WTC11 (cell line): Measurements from ENCODE around the gene RBPJ. TPM values are rescaled to one million over a fixed set of nuclear protein-coding genes. Genes with fewer than 3 reads are reported as not detected.

Experiments
- CBFB ChIP-seq: sonication (generic); formaldehyde crosslinking; IDR thresholded peaks from 2 replicates; pipeline ENCODE4 v1.8.1; 2022; ENCODE audit warnings: mild to moderate bottlenecking, low read depth, missing genetic modification reagents
- E2F5 ChIP-seq: sonication (generic); formaldehyde crosslinking; IDR thresholded peaks from 2 replicates; pipeline ENCODE4 v1.8.1; 2022; ENCODE audit warnings: mild to moderate bottlenecking, moderate library complexity, missing genetic modification reagents
- EMX1 ChIP-seq: fragments of 250-450 bp; sonication (Bioruptor Pico); IDR thresholded peaks from 2 replicates; pipeline ENCODE4 v1.8.0; 2021; ENCODE audit warnings: mild to moderate bottlenecking
- FOXJ3 ChIP-seq: sonication (generic); formaldehyde crosslinking; IDR thresholded peaks from 2 replicates; pipeline ENCODE4 v1.9.0; 2021; ENCODE audit warnings: missing genetic modification reagents, mild to moderate bottlenecking, borderline replicate concordance
- FOXP4 ChIP-seq: sonication (generic); formaldehyde crosslinking; IDR thresholded peaks from 2 replicates; pipeline ENCODE4 v1.8.0; 2022; ENCODE audit warnings: mild to moderate bottlenecking, missing genetic modification reagents
- JAZF1 ChIP-seq: fragments of 250-450 bp; sonication (Bioruptor Pico); IDR thresholded peaks from 2 replicates; pipeline ENCODE4 v1.9.0; 2021; ENCODE audit warnings: moderate library complexity, mild to moderate bottlenecking, inconsistent platforms
- KAT7 ChIP-seq: sonication (generic); formaldehyde crosslinking; IDR thresholded peaks from 2 replicates; pipeline ENCODE4 v1.8.1; 2023; ENCODE audit warnings: missing genetic modification reagents, mild to moderate bottlenecking, borderline replicate concordance
- NR3C1 ChIP-seq: sonication (generic); formaldehyde crosslinking; conservative IDR thresholded peaks from 2 replicates; pipeline ENCODE4 v1.8.1; 2023; ENCODE audit warnings: low read depth, mild to moderate bottlenecking, missing genetic modification reagents
- RELA ChIP-seq: sonication (generic); formaldehyde crosslinking; IDR thresholded peaks from 2 replicates; pipeline ENCODE4 v1.8.1; 2022; ENCODE audit warnings: missing genetic modification reagents, mild to moderate bottlenecking, borderline replicate concordance
- SOX15 ChIP-seq: fragments of 250-450 bp; sonication (Bioruptor Pico); IDR thresholded peaks from 2 replicates; pipeline ENCODE4 v1.9.0; 2021; ENCODE audit warnings: mild to moderate bottlenecking
- SP1 ChIP-seq: sonication (generic); formaldehyde crosslinking; conservative IDR thresholded peaks from 2 replicates; pipeline ENCODE4 v1.8.1; 2022; ENCODE audit warnings: missing genetic modification reagents
- TEAD1 ChIP-seq: sonication (generic); formaldehyde crosslinking; IDR thresholded peaks from 2 replicates; pipeline ENCODE4 v1.8.0; 2022; ENCODE audit warnings: mild to moderate bottlenecking, missing genetic modification reagents
- TP53 ChIP-seq: sonication (generic); formaldehyde crosslinking; IDR thresholded peaks from 2 replicates; pipeline ENCODE4 v1.8.1; 2023; ENCODE audit warnings: mild to moderate bottlenecking, missing genetic modification reagents
- ZNF263 ChIP-seq: sonication (generic); formaldehyde crosslinking; IDR thresholded peaks from 2 replicates; pipeline ENCODE4 v1.8.1; 2022; ENCODE audit warnings: low read depth, mild to moderate bottlenecking, moderate library complexity, missing genetic modification reagents
- ZNF396 ChIP-seq: fragments of 250-450 bp; sonication (Bioruptor Pico); IDR thresholded peaks from 2 replicates; pipeline ENCODE4 v1.8.0; 2021; ENCODE audit warnings: mild to moderate bottlenecking, moderate library complexity, borderline replicate concordance
- total RNA-seq: library from RNA; stranded (reverse); gene quantifications from 3 replicates; pipeline ENCODE4 v1.2.3, GENCODE V29; 2021
- TF ChIP-seq, protein P1 (sequence below): sonication (generic); formaldehyde crosslinking; IDR thresholded peaks from 2 replicates; pipeline ENCODE4 v1.8.0; 2023; ENCODE audit warnings: mild to moderate bottlenecking, missing genetic modification reagents
- TF ChIP-seq, protein P2 (sequence below): sonication (generic); formaldehyde crosslinking; IDR thresholded peaks from 2 replicates; pipeline ENCODE4 v1.8.0; 2022; ENCODE audit warnings: missing genetic modification reagents
- TF ChIP-seq, protein P3 (sequence below): sonication (generic); formaldehyde crosslinking; IDR thresholded peaks from 2 replicates; pipeline ENCODE4 v1.8.1; 2023; ENCODE audit warnings: mild to moderate bottlenecking, missing genetic modification reagents
- TF ChIP-seq, protein P4 (sequence below): sonication (generic); formaldehyde crosslinking; IDR thresholded peaks from 2 replicates; pipeline ENCODE4 v1.8.0; 2022; ENCODE audit warnings: mild to moderate bottlenecking, missing genetic modification reagents
- TF ChIP-seq, protein P5 (sequence below): sonication (generic); formaldehyde crosslinking; IDR thresholded peaks from 2 replicates; pipeline ENCODE4 v1.8.1; 2022; ENCODE audit warnings: low read depth, mild to moderate bottlenecking, moderate library complexity, missing genetic modification reagents, borderline replicate concordance
- TF ChIP-seq, protein P6 (sequence below): fragments of 250-450 bp; sonication (Bioruptor Pico); IDR thresholded peaks from 2 replicates; pipeline ENCODE4 v1.8.0; 2021; ENCODE audit warnings: mild to moderate bottlenecking
- TF ChIP-seq, protein P7 (sequence below): fragments of 200-600 bp; IDR thresholded peaks from 2 replicates; pipeline ENCODE4 v1.8.0; 2022; ENCODE audit warnings: antibody characterized with exemption

The RBPJ gene
- total RNA-seq, 1 experiment from 2014 or later: 163 TPM

- TF ChIP-seq FOXP4 (CRISPR knock-in tag) (no peak), EMX1 (CRISPR knock-in tag) (no peak), FOXJ3 (CRISPR knock-in tag) (no peak), NR3C1 (CRISPR knock-in tag) (no peak), RELA (CRISPR knock-in tag) (no peak), TP53 (CRISPR knock-in tag) (no peak), E2F5 (peak; percentile 66), SP1 (CRISPR knock-in tag) (peak; percentile 79), CBFB (CRISPR knock-in tag) (no peak), KAT7 (CRISPR knock-in tag) (no peak), ZNF263 (CRISPR knock-in tag) (no peak), ZNF396 (no peak), JAZF1 (CRISPR knock-in tag) (no peak), SOX15 (CRISPR knock-in tag) (no peak), TEAD1 (CRISPR knock-in tag) (peak; percentile 34; the same call in 1 of the 2 replicates)
- TF ChIP-seq, protein P1, sequence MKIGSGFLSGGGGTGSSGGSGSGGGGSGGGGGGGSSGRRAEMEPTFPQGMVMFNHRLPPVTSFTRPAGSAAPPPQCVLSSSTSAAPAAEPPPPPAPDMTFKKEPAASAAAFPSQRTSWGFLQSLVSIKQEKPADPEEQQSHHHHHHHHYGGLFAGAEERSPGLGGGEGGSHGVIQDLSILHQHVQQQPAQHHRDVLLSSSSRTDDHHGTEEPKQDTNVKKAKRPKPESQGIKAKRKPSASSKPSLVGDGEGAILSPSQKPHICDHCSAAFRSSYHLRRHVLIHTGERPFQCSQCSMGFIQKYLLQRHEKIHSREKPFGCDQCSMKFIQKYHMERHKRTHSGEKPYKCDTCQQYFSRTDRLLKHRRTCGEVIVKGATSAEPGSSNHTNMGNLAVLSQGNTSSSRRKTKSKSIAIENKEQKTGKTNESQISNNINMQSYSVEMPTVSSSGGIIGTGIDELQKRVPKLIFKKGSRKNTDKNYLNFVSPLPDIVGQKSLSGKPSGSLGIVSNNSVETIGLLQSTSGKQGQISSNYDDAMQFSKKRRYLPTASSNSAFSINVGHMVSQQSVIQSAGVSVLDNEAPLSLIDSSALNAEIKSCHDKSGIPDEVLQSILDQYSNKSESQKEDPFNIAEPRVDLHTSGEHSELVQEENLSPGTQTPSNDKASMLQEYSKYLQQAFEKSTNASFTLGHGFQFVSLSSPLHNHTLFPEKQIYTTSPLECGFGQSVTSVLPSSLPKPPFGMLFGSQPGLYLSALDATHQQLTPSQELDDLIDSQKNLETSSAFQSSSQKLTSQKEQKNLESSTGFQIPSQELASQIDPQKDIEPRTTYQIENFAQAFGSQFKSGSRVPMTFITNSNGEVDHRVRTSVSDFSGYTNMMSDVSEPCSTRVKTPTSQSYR: no peak
- TF ChIP-seq, protein P2, sequence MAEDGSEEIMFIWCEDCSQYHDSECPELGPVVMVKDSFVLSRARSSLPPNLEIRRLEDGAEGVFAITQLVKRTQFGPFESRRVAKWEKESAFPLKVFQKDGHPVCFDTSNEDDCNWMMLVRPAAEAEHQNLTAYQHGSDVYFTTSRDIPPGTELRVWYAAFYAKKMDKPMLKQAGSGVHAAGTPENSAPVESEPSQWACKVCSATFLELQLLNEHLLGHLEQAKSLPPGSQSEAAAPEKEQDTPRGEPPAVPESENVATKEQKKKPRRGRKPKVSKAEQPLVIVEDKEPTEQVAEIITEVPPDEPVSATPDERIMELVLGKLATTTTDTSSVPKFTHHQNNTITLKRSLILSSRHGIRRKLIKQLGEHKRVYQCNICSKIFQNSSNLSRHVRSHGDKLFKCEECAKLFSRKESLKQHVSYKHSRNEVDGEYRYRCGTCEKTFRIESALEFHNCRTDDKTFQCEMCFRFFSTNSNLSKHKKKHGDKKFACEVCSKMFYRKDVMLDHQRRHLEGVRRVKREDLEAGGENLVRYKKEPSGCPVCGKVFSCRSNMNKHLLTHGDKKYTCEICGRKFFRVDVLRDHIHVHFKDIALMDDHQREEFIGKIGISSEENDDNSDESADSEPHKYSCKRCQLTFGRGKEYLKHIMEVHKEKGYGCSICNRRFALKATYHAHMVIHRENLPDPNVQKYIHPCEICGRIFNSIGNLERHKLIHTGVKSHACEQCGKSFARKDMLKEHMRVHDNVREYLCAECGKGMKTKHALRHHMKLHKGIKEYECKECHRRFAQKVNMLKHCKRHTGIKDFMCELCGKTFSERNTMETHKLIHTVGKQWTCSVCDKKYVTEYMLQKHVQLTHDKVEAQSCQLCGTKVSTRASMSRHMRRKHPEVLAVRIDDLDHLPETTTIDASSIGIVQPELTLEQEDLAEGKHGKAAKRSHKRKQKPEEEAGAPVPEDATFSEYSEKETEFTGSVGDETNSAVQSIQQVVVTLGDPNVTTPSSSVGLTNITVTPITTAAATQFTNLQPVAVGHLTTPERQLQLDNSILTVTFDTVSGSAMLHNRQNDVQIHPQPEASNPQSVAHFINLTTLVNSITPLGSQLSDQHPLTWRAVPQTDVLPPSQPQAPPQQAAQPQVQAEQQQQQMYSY (CRISPR knock-in tag): peak; percentile 98
- TF ChIP-seq, protein P3, sequence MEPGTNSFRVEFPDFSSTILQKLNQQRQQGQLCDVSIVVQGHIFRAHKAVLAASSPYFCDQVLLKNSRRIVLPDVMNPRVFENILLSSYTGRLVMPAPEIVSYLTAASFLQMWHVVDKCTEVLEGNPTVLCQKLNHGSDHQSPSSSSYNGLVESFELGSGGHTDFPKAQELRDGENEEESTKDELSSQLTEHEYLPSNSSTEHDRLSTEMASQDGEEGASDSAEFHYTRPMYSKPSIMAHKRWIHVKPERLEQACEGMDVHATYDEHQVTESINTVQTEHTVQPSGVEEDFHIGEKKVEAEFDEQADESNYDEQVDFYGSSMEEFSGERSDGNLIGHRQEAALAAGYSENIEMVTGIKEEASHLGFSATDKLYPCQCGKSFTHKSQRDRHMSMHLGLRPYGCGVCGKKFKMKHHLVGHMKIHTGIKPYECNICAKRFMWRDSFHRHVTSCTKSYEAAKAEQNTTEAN (CRISPR knock-in tag): no peak
- TF ChIP-seq, protein P4, sequence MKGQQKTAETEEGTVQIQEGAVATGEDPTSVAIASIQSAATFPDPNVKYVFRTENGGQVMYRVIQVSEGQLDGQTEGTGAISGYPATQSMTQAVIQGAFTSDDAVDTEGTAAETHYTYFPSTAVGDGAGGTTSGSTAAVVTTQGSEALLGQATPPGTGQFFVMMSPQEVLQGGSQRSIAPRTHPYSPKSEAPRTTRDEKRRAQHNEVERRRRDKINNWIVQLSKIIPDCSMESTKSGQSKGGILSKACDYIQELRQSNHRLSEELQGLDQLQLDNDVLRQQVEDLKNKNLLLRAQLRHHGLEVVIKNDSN: no peak; the same call in 1 of the 2 replicates
- TF ChIP-seq, protein P5, sequence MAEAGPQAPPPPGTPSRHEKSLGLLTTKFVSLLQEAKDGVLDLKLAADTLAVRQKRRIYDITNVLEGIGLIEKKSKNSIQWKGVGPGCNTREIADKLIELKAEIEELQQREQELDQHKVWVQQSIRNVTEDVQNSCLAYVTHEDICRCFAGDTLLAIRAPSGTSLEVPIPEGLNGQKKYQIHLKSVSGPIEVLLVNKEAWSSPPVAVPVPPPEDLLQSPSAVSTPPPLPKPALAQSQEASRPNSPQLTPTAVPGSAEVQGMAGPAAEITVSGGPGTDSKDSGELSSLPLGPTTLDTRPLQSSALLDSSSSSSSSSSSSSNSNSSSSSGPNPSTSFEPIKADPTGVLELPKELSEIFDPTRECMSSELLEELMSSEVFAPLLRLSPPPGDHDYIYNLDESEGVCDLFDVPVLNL (CRISPR knock-in tag): no peak
- TF ChIP-seq, protein P6, sequence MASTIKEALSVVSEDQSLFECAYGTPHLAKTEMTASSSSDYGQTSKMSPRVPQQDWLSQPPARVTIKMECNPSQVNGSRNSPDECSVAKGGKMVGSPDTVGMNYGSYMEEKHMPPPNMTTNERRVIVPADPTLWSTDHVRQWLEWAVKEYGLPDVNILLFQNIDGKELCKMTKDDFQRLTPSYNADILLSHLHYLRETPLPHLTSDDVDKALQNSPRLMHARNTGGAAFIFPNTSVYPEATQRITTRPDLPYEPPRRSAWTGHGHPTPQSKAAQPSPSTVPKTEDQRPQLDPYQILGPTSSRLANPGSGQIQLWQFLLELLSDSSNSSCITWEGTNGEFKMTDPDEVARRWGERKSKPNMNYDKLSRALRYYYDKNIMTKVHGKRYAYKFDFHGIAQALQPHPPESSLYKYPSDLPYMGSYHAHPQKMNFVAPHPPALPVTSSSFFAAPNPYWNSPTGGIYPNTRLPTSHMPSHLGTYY: no peak
- TF ChIP-seq, protein P7, sequence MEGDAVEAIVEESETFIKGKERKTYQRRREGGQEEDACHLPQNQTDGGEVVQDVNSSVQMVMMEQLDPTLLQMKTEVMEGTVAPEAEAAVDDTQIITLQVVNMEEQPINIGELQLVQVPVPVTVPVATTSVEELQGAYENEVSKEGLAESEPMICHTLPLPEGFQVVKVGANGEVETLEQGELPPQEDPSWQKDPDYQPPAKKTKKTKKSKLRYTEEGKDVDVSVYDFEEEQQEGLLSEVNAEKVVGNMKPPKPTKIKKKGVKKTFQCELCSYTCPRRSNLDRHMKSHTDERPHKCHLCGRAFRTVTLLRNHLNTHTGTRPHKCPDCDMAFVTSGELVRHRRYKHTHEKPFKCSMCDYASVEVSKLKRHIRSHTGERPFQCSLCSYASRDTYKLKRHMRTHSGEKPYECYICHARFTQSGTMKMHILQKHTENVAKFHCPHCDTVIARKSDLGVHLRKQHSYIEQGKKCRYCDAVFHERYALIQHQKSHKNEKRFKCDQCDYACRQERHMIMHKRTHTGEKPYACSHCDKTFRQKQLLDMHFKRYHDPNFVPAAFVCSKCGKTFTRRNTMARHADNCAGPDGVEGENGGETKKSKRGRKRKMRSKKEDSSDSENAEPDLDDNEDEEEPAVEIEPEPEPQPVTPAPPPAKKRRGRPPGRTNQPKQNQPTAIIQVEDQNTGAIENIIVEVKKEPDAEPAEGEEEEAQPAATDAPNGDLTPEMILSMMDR: no peak
Observed at GRCh38 chr4:26319467-26319948, 1.3 kb upstream of the RBPJ start (continued).
